Fibroblast of pulmonary artery (primary cell): Measurements from ENCODE around the gene OAF.

Experiments used
- DNase-seq: peaks from one replicate; pipeline ENCODE4 v3.0.0-alpha.2; 2010; ENCODE audit warnings: low read depth
- H3K4me3 ChIP-seq: replicated peaks from 2 replicates; pipeline ENCODE4 v1.5.1; 2011; ENCODE audit warnings: low read depth, mild to moderate bottlenecking, control low read depth, low read length, moderate library complexity
- CTCF ChIP-seq: IDR thresholded peaks from 2 replicates; pipeline ENCODE4 v1.5.1; 2011; ENCODE audit warnings: mild to moderate bottlenecking, control low read depth, low read length, inconsistent platforms; ENCODE audit errors: missing control alignments

Gene OAF

DNA sequence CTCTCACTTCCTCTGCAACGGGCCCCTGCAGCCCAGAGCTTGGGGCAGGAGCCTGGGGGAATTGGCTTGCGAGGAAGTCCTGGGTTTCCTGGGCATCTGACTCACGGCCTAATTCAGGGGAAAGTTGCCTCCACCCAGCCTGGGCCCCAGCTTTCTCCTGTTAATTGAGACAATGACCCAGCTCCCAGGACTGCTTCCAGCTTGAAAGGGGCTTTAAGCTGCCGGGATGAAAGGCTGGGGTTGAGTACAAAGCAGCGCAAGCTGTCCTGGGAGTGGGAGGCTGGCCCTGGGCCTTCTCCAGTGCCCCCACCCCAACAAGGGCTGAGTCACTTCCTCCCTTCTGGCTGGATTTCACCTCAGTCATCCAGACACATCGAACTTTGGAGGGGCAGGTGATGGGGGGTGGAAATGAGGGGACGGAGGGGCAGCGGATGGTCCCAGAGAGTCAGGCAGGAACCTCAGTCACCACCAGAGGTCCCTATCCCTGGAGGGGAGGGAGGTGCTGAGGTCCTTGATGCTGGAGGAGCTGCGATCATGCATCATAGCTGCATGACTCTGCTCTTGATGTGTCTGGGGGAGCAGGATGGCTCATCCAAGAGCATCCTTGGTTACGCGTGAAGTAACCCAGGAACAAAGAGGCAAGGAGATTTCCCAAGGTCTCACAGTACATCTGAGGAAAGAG lies 30.1 kb upstream of the OAF start:
- no peak overlapping the region for H3K4me3 ChIP-seq
- peak; percentile 62 for DNase-seq
- peak; percentile 43 for TF ChIP-seq CTCF

DNA sequence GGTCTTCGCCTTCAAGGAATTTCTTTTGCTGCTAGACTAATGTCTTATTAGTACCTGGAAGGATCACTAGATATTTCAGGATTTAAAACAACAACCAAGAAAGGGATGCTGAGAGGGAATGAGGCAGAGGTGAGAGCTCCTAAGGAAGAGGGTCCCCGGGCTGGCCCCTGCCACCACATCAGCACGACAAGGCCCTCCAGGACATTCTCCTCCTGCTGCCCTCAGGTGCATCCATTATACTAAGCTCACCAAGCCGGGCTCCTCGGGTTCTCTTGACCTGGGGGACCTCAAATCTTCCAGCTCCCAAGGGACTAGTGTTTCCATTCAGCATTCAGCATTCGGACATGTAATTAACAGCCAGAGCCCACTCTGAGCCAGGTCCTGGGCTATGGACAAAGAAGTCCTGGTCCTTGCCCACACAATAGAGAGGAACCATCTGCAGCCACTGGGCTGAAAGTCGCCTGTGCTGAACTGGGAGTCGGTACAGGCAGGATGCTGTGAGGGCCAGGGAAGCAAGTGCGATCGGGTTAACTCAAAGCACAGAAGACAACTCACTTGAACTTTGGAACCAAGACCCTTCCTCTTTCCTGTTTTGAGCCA lies 29.4 kb upstream of the OAF start:
- no peak for TF ChIP-seq CTCF
- no peak for DNase-seq

DNA sequence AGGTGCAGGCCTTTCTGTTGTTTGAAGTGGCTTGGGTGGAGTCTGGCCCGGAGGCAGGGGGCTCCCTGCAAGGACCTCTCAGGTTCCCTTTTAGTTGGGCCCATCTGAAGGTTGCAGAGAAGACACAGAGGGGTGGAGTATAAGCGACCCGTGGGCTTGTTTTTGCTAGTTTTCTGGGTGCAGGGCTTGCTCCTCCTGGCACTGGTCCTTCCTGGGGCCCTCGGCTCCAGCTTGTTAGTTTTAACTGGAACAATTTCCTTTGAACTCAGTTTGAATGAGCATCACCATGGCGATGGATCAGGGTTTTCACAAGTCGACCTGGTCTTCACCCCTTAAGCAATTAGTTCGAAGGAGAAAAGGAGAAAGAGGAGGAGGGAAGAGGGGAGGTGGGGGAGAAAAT lies 28.5 kb upstream of the OAF start:
- DNase-seq: no peak

More for the DNA sequence above, 29.4 kb upstream of the OAF start:
- H3K4me3 ChIP-seq: no peak overlapping the region

DNA sequence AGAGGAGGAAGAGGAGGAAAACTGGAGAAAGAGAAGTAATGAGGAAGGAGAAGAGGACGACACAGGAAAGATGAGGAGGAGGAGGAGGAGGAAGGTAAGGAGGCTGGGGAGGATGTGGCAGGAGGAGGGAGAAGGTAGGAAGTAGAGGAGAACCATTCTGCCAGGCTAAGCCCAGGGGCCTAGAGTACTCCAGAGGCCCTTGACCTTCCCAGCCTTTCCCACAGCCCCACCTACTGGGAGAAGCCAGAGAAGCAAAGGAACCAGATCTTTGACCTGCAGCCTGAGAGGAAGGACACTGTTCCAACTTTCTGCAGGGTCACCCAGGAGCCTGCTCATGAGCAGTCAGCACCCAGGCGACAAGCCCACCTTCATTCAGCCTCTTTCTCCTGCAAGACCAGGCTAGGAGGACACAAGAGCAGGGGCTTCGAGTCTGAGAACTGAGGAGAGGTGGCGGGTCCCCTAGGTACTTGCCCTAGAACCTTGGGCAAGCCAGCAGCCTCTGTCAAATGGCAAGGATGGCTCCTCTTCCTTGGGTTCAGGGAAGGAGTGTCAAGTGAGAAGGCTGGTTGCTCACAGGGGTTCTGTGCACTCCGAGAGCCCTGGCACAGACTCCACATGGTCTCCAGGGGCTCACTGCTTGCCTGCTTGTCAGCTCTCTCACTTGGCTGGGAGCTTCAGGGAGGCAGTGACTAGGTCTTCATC lies 27.9 kb upstream of the OAF start:
- DNase-seq: no peak
- no peak overlapping the region for H3K4me3 ChIP-seq
- peak; percentile 53 for TF ChIP-seq CTCF

More for the DNA sequence above, 28.5 kb upstream of the OAF start:
- TF ChIP-seq CTCF: no peak
- H3K4me3 ChIP-seq: no peak overlapping the region

GRCh38 chr11:120183701-120184141 lies 27.1 kb upstream of the OAF start:
- no peak for DNase-seq
- H3K4me3 ChIP-seq: no peak overlapping the region
- no peak for TF ChIP-seq CTCF

- DNase-seq: no peak
- TF ChIP-seq CTCF: no peak
Measured at GRCh38 chr11:120184371-120184945, 26.4 kb upstream of the OAF start.

More at GRCh38 chr11:120184371-120184945, 26.4 kb upstream of the OAF start:
- no peak overlapping the region for H3K4me3 ChIP-seq
